ENCODE results near the gene MORC2.

DNA sequence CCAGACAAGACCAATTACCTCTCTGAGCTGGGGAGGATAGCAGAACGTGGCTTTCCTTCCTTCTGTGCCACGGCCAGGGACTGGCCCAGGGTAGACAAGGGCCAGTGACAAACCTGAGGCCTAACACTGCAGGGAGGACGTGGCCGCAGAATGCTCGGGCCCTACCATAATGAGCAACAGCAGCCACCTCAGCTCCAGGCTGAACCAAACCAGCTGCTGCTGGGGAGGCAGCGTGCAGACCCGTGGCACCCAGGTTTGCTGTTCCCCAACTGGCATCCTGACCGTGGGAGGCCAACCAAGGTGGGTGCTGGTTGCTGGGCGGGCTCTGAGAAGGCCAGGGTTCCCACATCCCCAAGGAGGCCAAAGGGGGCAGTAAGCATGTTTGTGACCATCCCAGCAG is 83.0 kb downstream of the MORC2 start:
- TF ChIP-seq CTCF (conservative IDR thresholded peaks at IDR 0.05 in 1 of 2, IDR thresholded peaks at IDR 0.05 in 1 of 2; ENCODE audit: low read depth in 1 of 2, low read length in 2 of 2) (no peak), EZH2 (IDR thresholded peaks at IDR 0.05; ENCODE audit: low read length, missing control alignments) (no peak)
